Eye (tissue), 1 donor: ENCODE data around the gene ENTPD2.
A peak's percentile ranks its signal among the peaks of the same experiment; 100 is the strongest.
"Not testable (repeated sequence)": the region's sequence is repeated elsewhere in the genome, so short reads cannot be mapped to it uniquely, and the experiment has no call there.

Experiments
- DNase-seq: peaks from one replicate; pipeline ENCODE4 v3.0.0-alpha.2; 2015

Gene ENTPD2

DNA sequence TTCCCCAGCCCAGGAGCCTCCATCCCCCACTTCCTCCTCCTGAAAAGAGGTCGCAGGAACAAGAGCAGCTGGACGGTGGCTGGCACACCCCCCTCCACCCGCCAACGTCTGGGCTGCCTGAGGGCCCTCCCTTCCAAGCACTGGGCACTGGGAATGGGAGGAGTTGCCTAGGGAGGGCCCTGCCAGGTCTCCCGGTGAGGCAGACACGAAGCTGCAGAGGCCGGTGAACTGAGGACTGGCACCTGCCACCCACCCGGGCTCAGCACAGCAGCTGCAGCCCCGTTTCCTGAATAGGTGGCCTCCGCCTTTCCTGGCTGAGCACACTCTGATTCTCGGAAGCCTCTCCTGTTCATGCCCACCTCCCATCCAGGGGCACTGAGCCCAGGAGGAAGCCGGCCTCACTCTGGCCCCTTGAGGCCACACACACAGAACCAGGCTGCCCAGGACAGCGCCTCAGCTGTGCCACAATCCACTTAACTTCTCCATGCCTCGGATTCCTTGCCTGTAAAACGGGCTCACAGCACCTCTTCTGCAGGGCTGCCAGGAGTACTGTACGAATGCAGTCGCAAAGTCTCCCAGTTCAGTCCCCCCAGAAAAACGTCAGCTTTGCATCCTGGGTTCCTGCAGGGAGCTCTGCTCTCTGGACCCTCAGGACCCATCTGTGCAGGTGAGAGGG lies 9.2 kb downstream of the ENTPD2 start:
- no peak for DNase-seq

- no peak for DNase-seq
These were observed 9.8 kb downstream of the ENTPD2 start for GRCh38 chr9:137044037-137044436.

DNA sequence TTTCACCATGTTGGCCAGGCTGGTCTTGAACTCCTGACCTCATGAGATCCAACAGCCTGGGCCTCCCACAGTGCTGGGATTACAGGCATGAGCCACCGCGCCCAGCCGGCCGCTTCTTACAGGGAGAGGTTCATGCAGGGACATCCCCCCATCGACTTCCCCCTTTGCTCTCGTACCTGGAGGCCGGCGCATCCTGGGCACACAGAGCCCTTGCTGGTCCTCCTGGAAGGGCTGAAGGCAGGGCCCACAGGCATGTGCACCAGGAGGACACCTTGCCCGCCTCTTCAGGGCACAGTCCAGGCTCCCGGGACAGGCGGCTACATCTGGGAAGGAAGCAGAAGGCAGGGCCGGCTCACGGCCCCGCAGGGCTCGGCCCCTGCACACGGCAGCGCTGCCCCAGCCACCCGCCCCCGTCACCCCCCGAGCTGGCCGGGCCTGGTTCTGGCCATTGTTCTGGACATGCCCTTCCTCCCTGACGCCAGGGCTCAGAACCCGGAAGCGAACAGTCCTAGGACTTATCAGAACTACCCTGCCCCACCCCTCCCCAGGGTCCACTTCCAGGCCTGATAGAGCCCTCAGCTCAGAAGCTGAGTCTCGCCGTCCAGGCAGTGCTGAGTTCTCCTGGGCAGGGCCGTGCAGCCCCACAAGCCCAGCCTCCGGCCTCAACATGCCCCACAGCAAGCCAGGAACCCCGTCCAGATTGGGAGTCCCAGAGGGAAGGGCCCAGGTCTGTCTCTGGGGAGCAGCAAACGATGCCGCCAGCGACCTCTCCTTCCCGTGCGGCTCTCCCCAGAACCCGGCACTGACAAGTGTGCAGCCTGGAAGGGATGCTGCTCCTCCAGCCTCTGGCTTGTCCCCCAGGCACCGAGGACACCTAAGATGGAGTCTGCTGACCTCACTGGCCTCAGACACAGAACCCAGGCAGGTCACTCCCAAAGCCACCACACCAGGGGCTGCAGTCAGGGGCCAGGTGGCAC lies 10.8 kb downstream of the ENTPD2 start:
- DNase-seq = no peak

- no peak for DNase-seq
These were observed 12.7 kb downstream of the ENTPD2 start for GRCh38 chr9:137041124-137041523.

GRCh38 chr9:137040568-137040967 lies 13.3 kb downstream of the ENTPD2 start:
- no peak for DNase-seq

GRCh38 chr9:137039611-137040366 lies 14.1 kb downstream of the ENTPD2 start:
- DNase-seq = no peak

DNA sequence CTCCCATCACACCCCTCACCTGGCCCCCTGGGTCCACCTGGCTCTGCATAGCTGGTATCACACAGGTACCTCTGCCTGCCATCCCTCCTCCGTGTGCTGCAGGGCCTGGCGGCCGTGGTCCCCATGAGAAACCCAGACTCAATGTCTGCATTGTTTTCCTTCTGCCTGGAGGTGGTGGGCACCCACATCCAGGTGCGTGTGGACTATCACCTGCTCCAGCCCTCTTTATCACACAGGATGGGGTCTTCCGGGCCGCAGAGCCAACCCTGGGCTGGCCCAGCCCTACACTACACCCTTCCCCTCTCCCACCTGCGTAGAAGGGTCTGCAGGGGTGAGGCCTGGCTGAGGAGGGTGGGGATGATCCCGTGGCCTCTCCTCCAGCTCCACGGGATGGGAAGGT lies 14.9 kb downstream of the ENTPD2 start:
- DNase-seq = no peak

DNA sequence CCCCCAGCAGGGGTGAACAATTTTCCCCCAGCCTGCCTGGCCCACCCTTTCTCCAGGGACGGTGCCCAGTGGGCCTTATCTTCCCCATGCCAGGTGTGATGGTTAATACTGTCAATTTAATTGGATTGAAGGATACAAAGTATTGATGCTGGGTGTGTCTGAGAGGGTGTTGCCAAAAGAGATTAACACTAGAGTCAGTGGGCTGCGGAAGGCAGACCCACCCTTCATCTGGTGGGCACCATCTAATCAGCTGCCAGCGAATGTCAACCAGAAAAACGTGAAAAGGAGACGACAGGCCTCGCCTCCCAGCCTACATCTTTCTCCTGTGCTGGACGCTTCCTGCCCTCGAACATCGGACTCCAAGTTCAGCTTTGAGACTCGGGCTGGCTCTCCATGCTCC lies 16.4 kb downstream of the ENTPD2 start:
- DNase-seq = no peak

- no peak for DNase-seq
These were observed 16.8 kb downstream of the ENTPD2 start for GRCh38 chr9:137037035-137037434.

DNA sequence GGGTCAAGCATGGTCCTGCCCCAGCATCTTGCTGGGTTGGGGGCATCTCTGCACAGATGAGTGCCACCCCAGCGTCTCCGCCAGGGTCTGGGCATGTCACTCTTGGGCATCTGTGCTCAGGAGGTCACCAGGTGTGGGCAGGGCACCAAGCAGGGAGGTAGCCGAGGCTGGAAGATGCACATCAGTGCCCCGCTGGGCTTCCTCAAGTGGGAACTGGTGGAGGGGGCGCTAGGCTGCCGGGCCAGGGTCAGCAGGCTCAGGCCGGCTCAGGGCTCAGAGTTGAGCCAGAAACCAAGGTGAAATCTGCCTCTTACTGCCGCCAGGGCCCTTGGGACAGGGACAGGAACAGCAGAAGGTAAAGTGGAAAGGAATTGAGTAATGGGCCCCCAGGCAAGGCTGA lies 17.9 kb downstream of the ENTPD2 start:
- DNase-seq = no peak

- no peak for DNase-seq
These were observed 18.4 kb downstream of the ENTPD2 start for GRCh38 chr9:137035507-137035834.

GRCh38 chr9:137034709-137035506 lies 19.0 kb downstream of the ENTPD2 start:
- DNase-seq = peak; percentile 94

DNA sequence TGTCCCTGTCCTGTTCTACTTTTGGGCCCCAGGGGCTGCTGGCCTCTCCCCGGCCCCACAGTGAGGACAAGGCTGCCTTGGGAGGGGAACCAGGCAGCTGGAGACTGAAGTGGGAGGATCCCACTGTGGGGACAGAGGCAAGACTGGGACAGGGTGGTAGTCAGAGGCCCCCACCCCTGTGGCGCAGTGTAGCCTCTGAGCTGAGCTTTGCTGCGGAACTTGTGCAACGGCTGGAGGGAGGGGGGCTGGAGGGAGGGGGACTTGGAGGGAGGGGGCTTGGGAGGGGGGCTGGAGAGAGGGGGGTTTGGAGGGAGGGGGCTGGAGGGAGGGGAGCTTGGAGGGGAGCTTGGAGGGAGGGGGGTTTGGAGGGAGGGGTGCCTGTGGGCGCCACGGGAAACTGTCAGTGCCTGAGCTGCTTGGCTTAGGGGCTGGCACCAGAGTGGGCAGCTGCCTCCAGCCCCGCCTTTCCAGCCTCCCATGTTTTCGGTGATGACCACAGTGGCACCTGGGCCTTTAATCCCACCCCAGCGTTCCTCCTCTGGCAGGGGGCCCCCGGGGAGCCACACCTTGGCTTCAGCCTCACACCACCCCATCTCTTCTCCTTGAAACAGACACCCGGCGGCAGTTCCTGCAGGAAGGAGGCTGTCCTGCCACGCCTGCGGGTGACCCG lies 19.7 kb downstream of the ENTPD2 start:
- no peak for DNase-seq

- DNase-seq = not testable (repeated sequence)
These were observed 20.4 kb downstream of the ENTPD2 start for GRCh38 chr9:137033481-137033880.

GRCh38 chr9:137032858-137033257 lies 21.0 kb downstream of the ENTPD2 start:
- no peak for DNase-seq

DNA sequence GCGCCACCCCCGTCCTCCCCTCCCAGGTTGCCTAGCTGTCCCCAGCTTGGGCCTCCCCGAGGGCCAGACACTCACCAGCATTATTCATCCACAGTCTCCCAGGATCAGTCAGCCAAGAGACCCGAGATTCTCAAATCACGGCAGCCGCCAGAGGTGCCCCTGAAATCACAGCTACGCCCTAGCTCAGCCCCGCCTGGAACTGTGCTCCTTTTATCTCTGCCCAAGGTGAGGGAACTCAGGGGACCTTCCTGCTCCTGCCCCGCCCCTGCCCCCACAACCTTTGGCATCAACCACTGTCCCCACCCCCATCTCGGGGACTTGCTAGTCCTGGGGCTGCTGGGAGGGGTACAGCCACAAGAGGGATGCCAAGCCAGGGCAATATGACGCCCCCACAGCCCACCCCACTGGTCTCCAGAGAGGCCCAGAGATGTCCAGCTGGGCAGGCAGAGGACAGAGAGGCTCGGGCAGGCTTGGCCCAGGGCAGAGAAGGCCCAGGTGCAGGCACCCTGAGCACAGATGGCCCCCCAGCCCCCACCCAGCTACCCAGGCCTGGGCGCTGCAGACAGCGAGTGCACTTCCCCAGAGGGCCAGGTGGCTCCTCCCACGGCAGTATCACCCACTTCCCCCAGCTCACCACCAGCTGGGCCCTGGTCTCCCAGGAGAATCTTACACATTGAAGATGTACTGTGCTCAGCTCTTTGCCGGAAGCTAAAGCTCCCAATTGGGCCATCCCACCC lies 21.8 kb downstream of the ENTPD2 start, which contains the start of gene FUT7:
TSS of gene FUT7 (minus strand) at position 185 of the 737 bp plus-strand sequence. CDS start at position 88, 97 bp downstream.
- DNase-seq = no peak

DNA sequence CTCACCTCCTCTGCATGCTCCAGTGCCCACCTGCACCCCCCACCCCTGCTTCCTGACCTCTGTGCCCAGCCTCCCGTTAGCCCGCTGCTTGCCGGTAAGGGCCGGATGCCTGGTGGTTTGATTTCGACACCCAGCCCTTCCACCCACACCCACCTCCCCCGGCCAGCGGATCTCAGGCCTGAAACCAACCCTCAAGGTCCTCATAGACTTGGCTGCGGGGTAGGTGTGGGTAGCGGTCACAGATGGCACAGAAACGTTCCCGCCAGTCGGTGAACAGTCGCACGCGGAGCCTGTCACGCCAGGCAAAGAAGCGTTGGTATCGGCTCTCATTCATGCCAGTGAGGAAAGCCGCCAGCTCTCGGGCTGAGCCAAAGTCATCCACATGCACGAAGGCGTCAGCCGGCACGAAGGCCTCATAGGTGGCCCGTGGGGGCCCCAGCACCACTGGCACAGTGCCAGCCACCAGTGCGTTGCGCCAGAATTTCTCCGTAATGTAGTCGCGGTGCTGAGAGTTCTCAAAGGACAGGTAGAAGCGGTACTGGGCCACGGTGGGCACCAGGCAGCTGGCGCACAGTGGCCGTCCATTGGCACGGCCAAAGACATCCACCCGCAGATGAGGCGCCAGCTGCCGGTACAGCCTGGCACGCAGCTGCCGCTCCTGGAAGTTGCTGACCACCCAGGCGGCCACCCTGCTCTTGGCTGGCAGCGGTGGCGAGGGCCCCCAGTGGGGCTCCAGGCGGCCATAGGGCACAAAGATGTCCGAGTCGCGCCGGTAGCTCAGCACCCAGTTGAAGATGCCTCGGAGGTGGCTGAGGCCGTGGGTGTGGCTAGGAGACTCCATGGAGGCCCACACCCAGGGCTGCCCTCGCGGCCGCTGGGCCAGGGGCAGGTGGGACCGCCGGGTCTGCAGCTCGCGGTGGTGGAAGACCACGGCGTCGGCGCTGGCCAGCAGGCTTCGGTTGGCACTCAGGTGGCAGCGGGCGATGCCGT lies 23.0 kb downstream of the ENTPD2 start:
- no peak for DNase-seq

GRCh38 chr9:137030006-137030405 lies 23.9 kb downstream of the ENTPD2 start:
- no peak for DNase-seq

- peak; percentile 87 for DNase-seq
These were observed 24.6 kb downstream of the ENTPD2 start for GRCh38 chr9:137029058-137029936.
